HepG2 (cell line): ENCODE data around the gene KCNT2. TPM values are rescaled to one million over a fixed set of nuclear protein-coding genes. Genes with fewer than 3 reads are reported as not detected.

Experiments used
- ATM ChIP-seq: fragments of 450-650 bp; IDR thresholded peaks from 2 replicates; pipeline ENCODE4 v1.7.1; 2017; ENCODE audit warnings: mild to moderate bottlenecking, borderline replicate concordance
- ELF1 ChIP-seq: sonication (generic); formaldehyde crosslinking; IDR thresholded peaks from 2 replicates; pipeline ENCODE4 v1.4.0; 2020; ENCODE audit warnings: missing genetic modification reagents
- GABPA ChIP-seq, 2 experiments: IDR thresholded peaks; 2 replicates each; pipeline ENCODE4 v1.6.1; 2011 to 2016; ENCODE audit warnings: low read depth in 2 of 2, low read length in 1 of 2, missing biosample characterization in 1 of 2, missing genetic modification characterization in 1 of 2
- HMG20A ChIP-seq: IDR thresholded peaks from 2 replicates; pipeline ENCODE4 v1.6.1; 2016; ENCODE audit warnings: borderline replicate concordance
- LCORL ChIP-seq, 2 experiments: fragments of 450-650 bp in 1 of 2; sonication (generic) in 1 of 2; formaldehyde crosslinking in 1 of 2; IDR thresholded peaks; 2 replicates each; pipeline versions ENCODE4 v1.5.0 to v1.6.1; 2017 to 2020; ENCODE audit warnings: antibody characterized with exemption in 1 of 2, missing genetic modification reagents in 1 of 2
- MAZ ChIP-seq, 2 experiments: sonication (generic) in 1 of 2; formaldehyde crosslinking in 1 of 2; IDR thresholded peaks; 2 replicates each; pipeline versions ENCODE4 v1.5.0 to v1.6.1; 2012 to 2020; ENCODE audit warnings: low read depth in 2 of 2, mild to moderate bottlenecking in 2 of 2, borderline replicate concordance in 1 of 2, improper control_type of control experiment in 1 of 2, low read length in 1 of 2, missing genetic modification reagents in 1 of 2, moderate library complexity in 1 of 2
- ONECUT2 ChIP-seq: sonication (generic); formaldehyde crosslinking; IDR thresholded peaks from 2 replicates; pipeline ENCODE4 v1.4.0; 2020; ENCODE audit warnings: missing genetic modification reagents
- RFX5 ChIP-seq: IDR thresholded peaks from 2 replicates; pipeline ENCODE4 v1.6.1; 2011; ENCODE audit warnings: low read depth, low read length, improper control_type of control experiment
- RORA ChIP-seq: sonication (generic); formaldehyde crosslinking; IDR thresholded peaks from 2 replicates; pipeline ENCODE4 v1.5.0; 2020; ENCODE audit warnings: mild to moderate bottlenecking, missing genetic modification reagents, moderate library complexity
- ZNF17 ChIP-seq: sonication (generic); formaldehyde crosslinking; IDR thresholded peaks from 2 replicates; pipeline ENCODE4 v1.5.0; 2020; ENCODE audit warnings: mild to moderate bottlenecking, missing genetic modification reagents
- ZNF296 ChIP-seq: sonication (generic); formaldehyde crosslinking; conservative IDR thresholded peaks from 2 replicates; pipeline ENCODE4 v1.5.0; 2020; ENCODE audit warnings: mild to moderate bottlenecking, missing genetic modification reagents
- ZNF781 ChIP-seq: sonication (generic); formaldehyde crosslinking; IDR thresholded peaks from 2 replicates; pipeline ENCODE4 v1.5.1; 2020; ENCODE audit warnings: borderline replicate concordance, mild to moderate bottlenecking, missing genetic modification reagents; ENCODE audit errors: not compliant biosample characterization
- polyA plus RNA-seq, 8 experiments: library from polyadenylated mRNA; depleted of rRNA in 3 of 8; stranded (reverse) in 7 of 8; unstranded in 1 of 8; fragments of >200 nt; fragmentation: Illumina TruSeq in 4 of 8; extraction: Trizol in 4 of 8; gene quantifications; 2 replicates each; pipeline versions ENCODE4 v1.2.1 to v1.2.3, GENCODE V29; 2011 to 2016; ENCODE audit warnings: low read depth in 4 of 8, missing spikeins in 1 of 8, mixed read lengths in 1 of 8; ENCODE audit not compliant: insufficient read depth in 1 of 8
- total RNA-seq, 5 experiments: library from RNA; depleted of rRNA; stranded (reverse); fragments of >200 nt; fragmentation: Illumina TruSeq; extraction: Trizol; gene quantifications; 2 replicates each; pipeline ENCODE4 v1.2.3, GENCODE V29; 2016; ENCODE audit warnings: low read depth in 1 of 5
- TF ChIP-seq, protein P1 (sequence below): sonication (generic); formaldehyde crosslinking; IDR thresholded peaks from 2 replicates; pipeline ENCODE4 v1.8.1; 2023; ENCODE audit warnings: mild to moderate bottlenecking, missing genetic modification reagents
- TF ChIP-seq, protein P2 (sequence below): sonication (generic); formaldehyde crosslinking; IDR thresholded peaks from 2 replicates; pipeline ENCODE4 v1.8.0; 2022; ENCODE audit warnings: mild to moderate bottlenecking, missing genetic modification reagents, moderate library complexity
- TF ChIP-seq, protein P3 (sequence below): IDR thresholded peaks from 2 replicates; pipeline ENCODE4 v1.6.1; 2016; ENCODE audit warnings: low read depth, borderline replicate concordance
- TF ChIP-seq, protein P4 (sequence below): sonication (generic); formaldehyde crosslinking; IDR thresholded peaks from 2 replicates; pipeline ENCODE4 v1.5.1; 2020; ENCODE audit warnings: mild to moderate bottlenecking, missing genetic modification reagents, borderline replicate concordance
- TF ChIP-seq, protein P5 (sequence below): sonication (generic); formaldehyde crosslinking; IDR thresholded peaks from 2 replicates; pipeline ENCODE4 v1.9.0; 2021; ENCODE audit warnings: missing genetic modification reagents, borderline replicate concordance

The KCNT2 gene
- total and polyA plus RNA-seq, 2 of the 13 experiments (the other 11 are each of a cell fraction or from before 2014, with no cell fraction given) = not detected

DNA sequence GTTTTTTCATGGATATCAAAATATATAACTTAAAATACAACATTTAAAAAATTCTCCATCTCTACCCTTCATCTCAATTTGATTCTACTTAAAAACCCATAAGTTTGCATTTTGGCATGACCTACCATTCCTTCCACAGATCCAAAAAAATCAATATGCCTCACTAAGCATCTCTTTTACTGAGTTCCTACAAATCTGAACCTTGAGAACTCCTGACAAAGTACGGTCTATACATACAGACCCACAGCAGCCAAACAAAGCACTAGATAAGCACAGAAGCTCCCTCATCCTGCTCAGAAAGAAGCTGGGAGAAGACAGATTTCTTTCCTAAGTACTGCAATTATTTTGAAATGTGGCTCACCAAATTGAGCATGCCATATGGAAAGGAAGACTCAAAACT lies 167.5 kb downstream of the KCNT2 start (continued):
- TF ChIP-seq, protein P1, sequence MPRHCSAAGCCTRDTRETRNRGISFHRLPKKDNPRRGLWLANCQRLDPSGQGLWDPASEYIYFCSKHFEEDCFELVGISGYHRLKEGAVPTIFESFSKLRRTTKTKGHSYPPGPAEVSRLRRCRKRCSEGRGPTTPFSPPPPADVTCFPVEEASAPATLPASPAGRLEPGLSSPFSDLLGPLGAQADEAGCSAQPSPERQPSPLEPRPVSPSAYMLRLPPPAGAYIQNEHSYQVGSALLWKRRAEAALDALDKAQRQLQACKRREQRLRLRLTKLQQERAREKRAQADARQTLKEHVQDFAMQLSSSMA (CRISPR knock-in tag) = no peak
- TF ChIP-seq HMG20A (CRISPR knock-in tag) (no peak), ZNF781 (CRISPR knock-in tag) (no peak), MAZ (IDR thresholded peaks at IDR 0.05; ENCODE audit: borderline replicate concordance, low read depth, low read length) (no peak), MAZ (CRISPR knock-in tag; IDR thresholded peaks at IDR 0.05; ENCODE audit: low read depth) (no peak), GABPA (IDR thresholded peaks at IDR 0.05; ENCODE audit: low read depth, low read length) (no peak), GABPA (CRISPR knock-in tag; IDR thresholded peaks at IDR 0.05; ENCODE audit: low read depth) (no peak), RFX5 (no peak), ELF1 (CRISPR knock-in tag) (no peak), RORA (CRISPR knock-in tag) (no peak), ZNF17 (CRISPR knock-in tag) (no peak), ATM (no peak), LCORL (IDR thresholded peaks at IDR 0.05) (no peak), LCORL (CRISPR knock-in tag; IDR thresholded peaks at IDR 0.05) (no peak), ZNF296 (CRISPR knock-in tag) (no peak), ONECUT2 (CRISPR knock-in tag) (peak; percentile 87)
- TF ChIP-seq, protein P2, sequence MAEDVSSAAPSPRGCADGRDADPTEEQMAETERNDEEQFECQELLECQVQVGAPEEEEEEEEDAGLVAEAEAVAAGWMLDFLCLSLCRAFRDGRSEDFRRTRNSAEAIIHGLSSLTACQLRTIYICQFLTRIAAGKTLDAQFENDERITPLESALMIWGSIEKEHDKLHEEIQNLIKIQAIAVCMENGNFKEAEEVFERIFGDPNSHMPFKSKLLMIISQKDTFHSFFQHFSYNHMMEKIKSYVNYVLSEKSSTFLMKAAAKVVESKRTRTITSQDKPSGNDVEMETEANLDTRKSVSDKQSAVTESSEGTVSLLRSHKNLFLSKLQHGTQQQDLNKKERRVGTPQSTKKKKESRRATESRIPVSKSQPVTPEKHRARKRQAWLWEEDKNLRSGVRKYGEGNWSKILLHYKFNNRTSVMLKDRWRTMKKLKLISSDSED = no peak
- TF ChIP-seq, protein P3, sequence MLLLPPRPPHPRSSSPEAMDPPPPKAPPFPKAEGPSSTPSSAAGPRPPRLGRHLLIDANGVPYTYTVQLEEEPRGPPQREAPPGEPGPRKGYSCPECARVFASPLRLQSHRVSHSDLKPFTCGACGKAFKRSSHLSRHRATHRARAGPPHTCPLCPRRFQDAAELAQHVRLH (CRISPR knock-in tag) = no peak
- TF ChIP-seq, protein P4, sequence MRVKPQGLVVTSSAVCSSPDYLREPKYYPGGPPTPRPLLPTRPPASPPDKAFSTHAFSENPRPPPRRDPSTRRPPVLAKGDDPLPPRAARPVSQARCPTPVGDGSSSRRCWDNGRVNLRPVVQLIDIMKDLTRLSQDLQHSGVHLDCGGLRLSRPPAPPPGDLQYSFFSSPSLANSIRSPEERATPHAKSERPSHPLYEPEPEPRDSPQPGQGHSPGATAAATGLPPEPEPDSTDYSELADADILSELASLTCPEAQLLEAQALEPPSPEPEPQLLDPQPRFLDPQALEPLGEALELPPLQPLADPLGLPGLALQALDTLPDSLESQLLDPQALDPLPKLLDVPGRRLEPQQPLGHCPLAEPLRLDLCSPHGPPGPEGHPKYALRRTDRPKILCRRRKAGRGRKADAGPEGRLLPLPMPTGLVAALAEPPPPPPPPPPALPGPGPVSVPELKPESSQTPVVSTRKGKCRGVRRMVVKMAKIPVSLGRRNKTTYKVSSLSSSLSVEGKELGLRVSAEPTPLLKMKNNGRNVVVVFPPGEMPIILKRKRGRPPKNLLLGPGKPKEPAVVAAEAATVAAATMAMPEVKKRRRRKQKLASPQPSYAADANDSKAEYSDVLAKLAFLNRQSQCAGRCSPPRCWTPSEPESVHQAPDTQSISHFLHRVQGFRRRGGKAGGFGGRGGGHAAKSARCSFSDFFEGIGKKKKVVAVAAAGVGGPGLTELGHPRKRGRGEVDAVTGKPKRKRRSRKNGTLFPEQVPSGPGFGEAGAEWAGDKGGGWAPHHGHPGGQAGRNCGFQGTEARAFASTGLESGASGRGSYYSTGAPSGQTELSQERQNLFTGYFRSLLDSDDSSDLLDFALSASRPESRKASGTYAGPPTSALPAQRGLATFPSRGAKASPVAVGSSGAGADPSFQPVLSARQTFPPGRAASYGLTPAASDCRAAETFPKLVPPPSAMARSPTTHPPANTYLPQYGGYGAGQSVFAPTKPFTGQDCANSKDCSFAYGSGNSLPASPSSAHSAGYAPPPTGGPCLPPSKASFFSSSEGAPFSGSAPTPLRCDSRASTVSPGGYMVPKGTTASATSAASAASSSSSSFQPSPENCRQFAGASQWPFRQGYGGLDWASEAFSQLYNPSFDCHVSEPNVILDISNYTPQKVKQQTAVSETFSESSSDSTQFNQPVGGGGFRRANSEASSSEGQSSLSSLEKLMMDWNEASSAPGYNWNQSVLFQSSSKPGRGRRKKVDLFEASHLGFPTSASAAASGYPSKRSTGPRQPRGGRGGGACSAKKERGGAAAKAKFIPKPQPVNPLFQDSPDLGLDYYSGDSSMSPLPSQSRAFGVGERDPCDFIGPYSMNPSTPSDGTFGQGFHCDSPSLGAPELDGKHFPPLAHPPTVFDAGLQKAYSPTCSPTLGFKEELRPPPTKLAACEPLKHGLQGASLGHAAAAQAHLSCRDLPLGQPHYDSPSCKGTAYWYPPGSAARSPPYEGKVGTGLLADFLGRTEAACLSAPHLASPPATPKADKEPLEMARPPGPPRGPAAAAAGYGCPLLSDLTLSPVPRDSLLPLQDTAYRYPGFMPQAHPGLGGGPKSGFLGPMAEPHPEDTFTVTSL (CRISPR knock-in tag) = peak; percentile 37; the same call in 1 of the 2 replicates
- TF ChIP-seq, protein P5, sequence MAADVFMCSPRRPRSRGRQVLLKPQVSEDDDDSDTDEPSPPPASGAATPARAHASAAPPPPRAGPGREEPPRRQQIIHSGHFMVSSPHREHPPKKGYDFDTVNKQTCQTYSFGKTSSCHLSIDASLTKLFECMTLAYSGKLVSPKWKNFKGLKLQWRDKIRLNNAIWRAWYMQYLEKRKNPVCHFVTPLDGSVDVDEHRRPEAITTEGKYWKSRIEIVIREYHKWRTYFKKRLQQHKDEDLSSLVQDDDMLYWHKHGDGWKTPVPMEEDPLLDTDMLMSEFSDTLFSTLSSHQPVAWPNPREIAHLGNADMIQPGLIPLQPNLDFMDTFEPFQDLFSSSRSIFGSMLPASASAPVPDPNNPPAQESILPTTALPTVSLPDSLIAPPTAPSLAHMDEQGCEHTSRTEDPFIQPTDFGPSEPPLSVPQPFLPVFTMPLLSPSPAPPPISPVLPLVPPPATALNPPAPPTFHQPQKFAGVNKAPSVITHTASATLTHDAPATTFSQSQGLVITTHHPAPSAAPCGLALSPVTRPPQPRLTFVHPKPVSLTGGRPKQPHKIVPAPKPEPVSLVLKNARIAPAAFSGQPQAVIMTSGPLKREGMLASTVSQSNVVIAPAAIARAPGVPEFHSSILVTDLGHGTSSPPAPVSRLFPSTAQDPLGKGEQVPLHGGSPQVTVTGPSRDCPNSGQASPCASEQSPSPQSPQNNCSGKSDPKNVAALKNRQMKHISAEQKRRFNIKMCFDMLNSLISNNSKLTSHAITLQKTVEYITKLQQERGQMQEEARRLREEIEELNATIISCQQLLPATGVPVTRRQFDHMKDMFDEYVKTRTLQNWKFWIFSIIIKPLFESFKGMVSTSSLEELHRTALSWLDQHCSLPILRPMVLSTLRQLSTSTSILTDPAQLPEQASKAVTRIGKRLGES (CRISPR knock-in tag) = no peak
